ENCODE results near the gene EIF2B5. TPM values are rescaled to one million over a fixed set of nuclear protein-coding genes. Genes with fewer than 3 reads are reported as not detected.

The EIF2B5 gene
- total and polyA plus RNA-seq, 7 donors: 26.0 to 48.1 (median 33.2) TPM

DNA sequence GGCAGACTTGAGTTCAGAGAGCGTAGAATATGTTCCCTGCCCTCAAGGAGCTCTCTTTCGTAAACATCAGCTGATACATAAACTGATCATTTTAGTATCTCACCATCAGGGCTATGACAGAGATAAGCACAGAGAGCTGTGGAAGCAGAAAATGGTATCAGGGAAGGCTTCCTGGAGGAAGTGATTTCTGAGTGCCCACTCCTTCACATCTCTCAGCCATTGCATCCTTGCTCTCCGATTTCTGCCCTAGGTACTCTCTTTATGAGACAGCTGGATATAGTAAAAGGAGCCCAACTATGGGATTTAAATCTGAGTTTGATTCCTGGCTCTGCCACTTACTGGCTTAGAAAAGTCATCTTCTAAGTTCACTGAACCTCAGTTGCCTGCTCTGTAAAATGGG lies 30.4 kb downstream of the EIF2B5 start:
- intact Hi-C loops (cut with DNase I): no loop called here
- DNase-seq: no peak
- H3K36me3 ChIP-seq: peaks cover 46 to 79% (median 60%) of the 10 kb centered on the region in 4 donors
- 95 to 96% methylated on average over 3 of the region's 3 CpGs for WGBS, 2 donors
- no peaks in the 10 kb centered on the region for H3K27me3 ChIP-seq
- H3K4me3 ChIP-seq: no peak overlapping the region
- peaks cover 0 to 59% (median 47%) of the 10 kb centered on the region in 4 donors for H3K4me1 ChIP-seq
- peak overlapping the region in 1 of 4 donors; percentile 6 for H3K27ac ChIP-seq
- H3K9me3 ChIP-seq: no peaks in the 10 kb centered on the region
- TF ChIP-seq EP300 (IDR thresholded peaks at IDR 0.05) (no peak), POLR2A (IDR thresholded peaks at IDR 0.05) (no peak), POLR2AphosphoS5 (IDR thresholded peaks at IDR 0.05) (no peak)
- TF ChIP-seq, protein P1, sequence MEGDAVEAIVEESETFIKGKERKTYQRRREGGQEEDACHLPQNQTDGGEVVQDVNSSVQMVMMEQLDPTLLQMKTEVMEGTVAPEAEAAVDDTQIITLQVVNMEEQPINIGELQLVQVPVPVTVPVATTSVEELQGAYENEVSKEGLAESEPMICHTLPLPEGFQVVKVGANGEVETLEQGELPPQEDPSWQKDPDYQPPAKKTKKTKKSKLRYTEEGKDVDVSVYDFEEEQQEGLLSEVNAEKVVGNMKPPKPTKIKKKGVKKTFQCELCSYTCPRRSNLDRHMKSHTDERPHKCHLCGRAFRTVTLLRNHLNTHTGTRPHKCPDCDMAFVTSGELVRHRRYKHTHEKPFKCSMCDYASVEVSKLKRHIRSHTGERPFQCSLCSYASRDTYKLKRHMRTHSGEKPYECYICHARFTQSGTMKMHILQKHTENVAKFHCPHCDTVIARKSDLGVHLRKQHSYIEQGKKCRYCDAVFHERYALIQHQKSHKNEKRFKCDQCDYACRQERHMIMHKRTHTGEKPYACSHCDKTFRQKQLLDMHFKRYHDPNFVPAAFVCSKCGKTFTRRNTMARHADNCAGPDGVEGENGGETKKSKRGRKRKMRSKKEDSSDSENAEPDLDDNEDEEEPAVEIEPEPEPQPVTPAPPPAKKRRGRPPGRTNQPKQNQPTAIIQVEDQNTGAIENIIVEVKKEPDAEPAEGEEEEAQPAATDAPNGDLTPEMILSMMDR (IDR thresholded peaks at IDR 0.05): no peak

DNA sequence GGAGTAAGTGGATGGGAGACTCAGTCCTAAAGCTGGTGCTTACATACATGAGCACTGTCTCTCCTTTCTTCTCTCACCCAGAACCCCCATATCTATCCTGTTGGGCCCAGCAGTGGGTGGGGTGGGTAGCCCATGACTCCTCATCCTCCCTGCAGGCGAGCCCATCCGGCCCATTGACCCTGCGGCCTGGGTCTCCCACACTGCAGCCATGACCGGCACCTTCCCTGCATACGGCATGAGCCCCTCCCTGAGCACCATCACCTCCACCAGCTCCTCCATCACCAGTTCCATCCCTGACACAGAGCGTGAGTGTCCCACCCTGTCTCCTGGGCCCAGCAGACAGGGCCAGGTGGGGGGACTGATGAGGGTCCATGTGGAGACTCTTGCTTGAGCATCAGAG lies 31.5 kb downstream of the EIF2B5 start:
- TF ChIP-seq, protein P1 (IDR thresholded peaks at IDR 0.05): no peak
- TF ChIP-seq EP300 (IDR thresholded peaks at IDR 0.05): no peak
- TF ChIP-seq POLR2A (IDR thresholded peaks at IDR 0.05): no peak
- DNase-seq: no peak
- no peak overlapping the region for H3K4me3 ChIP-seq
- peaks cover 0 to 48% (median 36%) of the 10 kb centered on the region in 4 donors for H3K4me1 ChIP-seq
- peaks cover 48 to 90% (median 70%) of the 10 kb centered on the region in 4 donors for H3K36me3 ChIP-seq
- WGBS, 2 donors: 97 to 98% methylated on average over 6 of the region's 6 CpGs
- H3K9me3 ChIP-seq: no peaks in the 10 kb centered on the region
- H3K27ac ChIP-seq: no peak overlapping the region
- H3K27me3 ChIP-seq: no peaks in the 10 kb centered on the region
- intact Hi-C loops (cut with DNase I): no loop called here

- TF ChIP-seq POLR2A (IDR thresholded peaks at IDR 0.05) (no peak), EP300 (IDR thresholded peaks at IDR 0.05) (no peak)
- Histone ChIP-seq H3K4me1 (peaks cover 0 to 37% (median 25%) of the 10 kb centered on the region in 4 donors), H3K36me3 (peaks cover 48 to 99% (median 72%) of the 10 kb centered on the region in 4 donors), H3K27ac (peak overlapping the region in 3 of 4 donors; percentile 46 to 71 (median 59)), H3K9me3 (no peaks in the 10 kb centered on the region), H3K27me3 (no peaks in the 10 kb centered on the region), H3K4me3 (no peak overlapping the region)
- DNase-seq: no peak
- 94 to 95% methylated on average over 8 of the region's 8 CpGs for WGBS, 2 donors
- intact Hi-C loops (cut with DNase I): no loop called here
These were observed 32.6 kb downstream of the EIF2B5 start for GRCh38 chr3:184167786-184168185.

DNA sequence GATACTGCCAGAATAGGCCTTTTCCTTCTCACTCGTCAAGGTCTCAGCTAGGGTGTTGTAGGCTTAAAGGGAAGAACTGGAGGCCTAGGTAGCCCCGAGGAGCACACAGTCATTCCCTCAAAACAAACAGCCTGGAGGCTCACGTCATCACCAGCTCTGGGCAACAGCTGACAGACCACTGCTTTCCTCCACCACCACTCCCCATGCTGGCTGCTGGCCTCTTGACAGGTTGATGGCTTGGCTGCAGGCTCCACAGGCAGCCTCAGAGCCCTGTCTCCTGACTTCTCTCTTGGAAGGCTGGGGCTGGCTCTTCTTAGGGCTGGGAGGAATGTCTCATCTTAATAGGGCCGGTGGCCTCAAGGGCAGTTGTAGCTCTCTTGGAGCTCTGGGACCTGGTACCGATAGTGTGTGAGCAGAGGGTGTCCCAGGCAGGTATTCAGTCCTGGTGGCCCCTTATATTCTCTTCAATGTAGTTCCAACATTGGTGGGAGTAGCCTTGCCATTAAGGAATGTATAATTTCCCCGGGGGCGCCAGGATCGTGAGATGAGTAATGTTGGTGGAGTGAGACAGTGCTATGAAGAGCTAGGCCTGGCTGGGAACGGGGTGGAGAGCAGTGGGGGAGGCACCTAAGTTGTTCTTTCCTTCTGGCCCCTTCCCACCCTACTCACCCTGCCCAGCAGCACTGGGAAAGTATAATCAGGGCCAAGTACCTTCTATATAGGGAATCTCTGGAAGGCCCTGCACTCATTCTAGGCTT lies 33.4 kb downstream of the EIF2B5 start:
- no peak for DNase-seq
- no peaks in the 10 kb centered on the region for H3K9me3 ChIP-seq
- peaks cover 0 to 31% (median 19%) of the 10 kb centered on the region in 4 donors for H3K4me1 ChIP-seq
- TF ChIP-seq POLR2AphosphoS5 (IDR thresholded peaks at IDR 0.05) (peak in 2 of 4 donors; percentile 6 to 33), EP300 (IDR thresholded peaks at IDR 0.05) (no peak)
- peak overlapping the region; percentile 14 to 71 (median 52) for H3K27ac ChIP-seq
- no peaks in the 10 kb centered on the region for H3K27me3 ChIP-seq
- intact Hi-C loops (cut with DNase I): no loop called here
- no peak overlapping the region for H3K4me3 ChIP-seq
- peaks cover 48 to 91% (median 69%) of the 10 kb centered on the region in 4 donors for H3K36me3 ChIP-seq
- WGBS, 2 donors: 86 to 88% methylated on average over 9 of the region's 9 CpGs

DNA sequence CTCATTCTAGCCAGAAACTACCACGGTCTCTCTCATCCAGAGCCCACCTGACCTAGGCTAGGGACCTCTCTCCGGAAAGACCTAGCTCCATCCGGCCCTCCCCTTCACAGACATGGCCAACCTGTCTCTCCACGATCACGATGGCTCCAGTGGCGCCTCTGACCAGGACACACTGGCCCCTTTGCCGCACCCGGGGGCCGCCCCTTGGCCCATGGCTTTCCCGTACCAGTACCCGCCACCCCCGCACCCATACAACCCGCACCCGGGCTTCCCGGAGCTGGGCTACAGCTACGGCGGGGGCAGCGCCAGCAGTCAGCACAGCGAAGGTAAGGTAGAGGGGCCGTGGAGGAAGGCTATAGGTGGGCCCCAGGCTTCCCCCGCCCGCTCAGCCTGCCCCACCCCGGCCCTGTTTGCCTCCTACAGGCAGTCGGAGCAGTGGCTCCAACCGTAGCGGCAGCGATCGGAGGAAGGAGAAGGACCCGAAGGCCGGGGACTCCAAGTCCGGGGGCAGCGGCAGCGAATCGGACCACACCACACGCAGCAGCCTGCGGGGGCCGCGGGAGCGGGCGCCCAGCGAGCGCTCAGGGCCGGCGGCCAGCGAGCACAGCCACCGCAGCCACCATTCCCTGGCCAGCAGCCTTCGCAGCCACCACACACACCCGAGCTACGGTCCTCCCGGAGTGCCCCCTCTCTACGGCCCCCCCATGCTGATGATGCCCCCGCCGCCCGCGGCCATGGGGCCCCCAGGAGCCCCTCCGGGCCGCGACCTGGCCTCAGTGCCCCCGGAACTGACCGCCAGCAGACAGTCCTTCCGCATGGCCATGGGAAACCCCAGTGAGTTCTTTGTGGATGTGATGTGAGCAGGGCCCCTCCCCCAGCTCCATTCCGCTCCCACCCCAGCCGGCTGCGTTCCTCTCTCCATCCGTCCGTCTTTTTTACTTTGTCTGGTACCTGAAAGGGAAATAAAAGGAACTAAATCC lies 35.0 kb downstream of the EIF2B5 start:
- WGBS, 2 donors: 95 to 96% methylated on average over 66 of the region's 66 CpGs
- no peaks in the 10 kb centered on the region for H3K9me3 ChIP-seq
- H3K36me3 ChIP-seq: peaks cover 35 to 75% (median 53%) of the 10 kb centered on the region in 4 donors
- no peak overlapping the region for H3K4me3 ChIP-seq
- DNase-seq: no peak
- intact Hi-C loops (cut with DNase I): no loop called here
- no peaks in the 10 kb centered on the region for H3K27me3 ChIP-seq
- peak overlapping the region; percentile 14 to 71 (median 52) for H3K27ac ChIP-seq
- peaks cover 0 to 31% (median 25%) of the 10 kb centered on the region in 4 donors for H3K4me1 ChIP-seq
- TF ChIP-seq EP300 (IDR thresholded peaks at IDR 0.05) (no peak), POLR2AphosphoS5 (IDR thresholded peaks at IDR 0.05) (no peak), POLR2A (IDR thresholded peaks at IDR 0.05) (no peak)
- TF ChIP-seq, protein P1 (IDR thresholded peaks at IDR 0.05): no peak

Data from sigmoid colon (tissue), 7 donors.